IMR-90 (cell line): Measurements from ENCODE around the gene FXYD3. TPM values are rescaled to one million over a fixed set of nuclear protein-coding genes. Genes with fewer than 3 reads are reported as not detected.

Experiments used
- ATAC-seq: fragments of 200-7000 bp; cut with Tn5 transposase; 2 replicates; pipeline ENCODE4 v1.9.1; 2020; ENCODE audit warnings: low read depth, mild to moderate bottlenecking, moderate library complexity
- BruUV-seq: library from RNA; stranded (reverse); fragments of 400-500 nt; replicated peaks from 2 replicates; lab custom pipeline; 2021; lab: Mats Ljungman, UMichigan
- CTCF ChIA-PET: fragments of 300-600 bp; formaldehyde crosslinking; extraction: SDS; loops from one replicate; lab custom pipeline; 2021; ENCODE audit warnings: antibody characterized with exemption; lab: Yijun Ruan, JAX
- POLR2A ChIA-PET: fragments of 300-600 bp; sonication (Branson Sonifier 250); formaldehyde crosslinking; loops from one replicate; lab custom pipeline; 2022; ENCODE audit warnings: antibody characterized with exemption; ENCODE audit not compliant: unreplicated experiment; lab: Charles Lee
- DNase-seq: peaks from one replicate; pipeline ENCODE4 v3.0.0; 2013
- H2AFZ ChIP-seq: replicated peaks from 2 replicates; pipeline ENCODE3; 2013; ENCODE audit warnings: low read length, mild to moderate bottlenecking; ENCODE audit not compliant: poor library complexity
- H2AK5ac ChIP-seq: 2 replicates; pipeline ENCODE4 v1.6.1; 2013; ENCODE audit warnings: low read depth, low read length, inconsistent platforms
- H2AK9ac ChIP-seq: replicated peaks from 2 replicates; pipeline ENCODE3; 2013; ENCODE audit warnings: mild to moderate bottlenecking, low read depth, low read length, moderate library complexity; ENCODE audit not compliant: poor library complexity
- H2BK120ac ChIP-seq: 2 replicates; pipeline ENCODE4 v1.6.1; 2013; ENCODE audit warnings: low read depth, low read length, inconsistent platforms
- H2BK15ac ChIP-seq: 3 replicates; pipeline ENCODE4 v1.6.1; 2013; ENCODE audit warnings: low read depth, low read length, inconsistent platforms
- H2BK20ac ChIP-seq: 2 replicates; pipeline ENCODE4 v1.6.1; 2013; ENCODE audit warnings: low read depth, mild to moderate bottlenecking, inconsistent platforms, low read length, moderate library complexity
- H2BK5ac ChIP-seq: 2 replicates; pipeline ENCODE4 v1.6.1; 2013; ENCODE audit warnings: mild to moderate bottlenecking, low read depth, low read length, inconsistent platforms; ENCODE audit not compliant: poor library complexity, severe bottlenecking
- H3K14ac ChIP-seq: replicated peaks from 2 replicates; pipeline ENCODE4 v1.6.1; 2013; ENCODE audit warnings: low read depth, low read length, inconsistent platforms
- H3K18ac ChIP-seq: 2 replicates; pipeline ENCODE4 v1.6.1; 2013; ENCODE audit warnings: low read depth, low read length, control low read depth
- H3K23ac ChIP-seq: 2 replicates; pipeline ENCODE4 v1.6.1; 2013; ENCODE audit warnings: low read depth, low read length, inconsistent platforms
- H3K27ac ChIP-seq: 2 replicates; pipeline ENCODE4 v1.5.1; 2013; ENCODE audit warnings: mild to moderate bottlenecking, control low read depth, low read length; ENCODE audit not compliant: insufficient read depth
- H3K27me3 ChIP-seq: 2 replicates; pipeline ENCODE4 v1.6.1; 2013; ENCODE audit warnings: low read length; ENCODE audit not compliant: control insufficient read depth, insufficient read depth
- H3K36me3 ChIP-seq: 2 replicates; pipeline ENCODE4 v1.6.1; 2013; ENCODE audit warnings: low read length, mixed read lengths; ENCODE audit not compliant: control insufficient read depth, insufficient read depth
- H3K4ac ChIP-seq: 2 replicates; pipeline ENCODE4 v1.6.1; 2013; ENCODE audit warnings: low read depth, low read length, inconsistent platforms
- H3K4me1 ChIP-seq: 2 replicates; pipeline ENCODE4 v1.6.1; 2013; ENCODE audit warnings: low read length, mixed read lengths; ENCODE audit not compliant: control insufficient read depth, insufficient read depth
- H3K4me2 ChIP-seq: 2 replicates; pipeline ENCODE4 v1.6.1; 2013; ENCODE audit warnings: low read depth, mild to moderate bottlenecking, control low read depth, low read length, moderate library complexity
- H3K4me3 ChIP-seq: 2 replicates; pipeline ENCODE4 v1.5.1; 2013; ENCODE audit warnings: low read depth, mild to moderate bottlenecking, control low read depth, low read length, moderate library complexity; ENCODE audit not compliant: insufficient read depth
- H3K56ac ChIP-seq: 2 replicates; pipeline ENCODE4 v1.6.1; 2013; ENCODE audit warnings: low read length, inconsistent platforms; ENCODE audit not compliant: insufficient read depth; ENCODE audit errors: extremely low read depth
- H3K79me1 ChIP-seq, 2 experiments: 2 replicates each; pipeline ENCODE4 v1.6.1; 2013; ENCODE audit warnings: low read length in 2 of 2, inconsistent platforms in 1 of 2, low read depth in 1 of 2
- H3K9ac ChIP-seq: 2 replicates; pipeline ENCODE4 v1.6.1; 2013; ENCODE audit warnings: low read depth, low read length, control low read depth
- H3K9me1 ChIP-seq: 2 replicates; pipeline ENCODE4 v1.6.1; 2013; ENCODE audit warnings: low read length, inconsistent platforms; ENCODE audit not compliant: insufficient read depth
- H3K9me3 ChIP-seq: 2 replicates; pipeline ENCODE4 v1.6.1; 2013; ENCODE audit warnings: low read length; ENCODE audit not compliant: control insufficient read depth, insufficient read depth
- H4K20me1 ChIP-seq: 2 replicates; pipeline ENCODE4 v1.6.1; 2013; ENCODE audit warnings: low read length, inconsistent platforms; ENCODE audit not compliant: insufficient read depth
- H4K5ac ChIP-seq: 2 replicates; pipeline ENCODE4 v1.6.1; 2013; ENCODE audit warnings: mild to moderate bottlenecking, low read depth, low read length, control low read depth
- H4K8ac ChIP-seq, 2 experiments: 2 replicates each; pipeline ENCODE4 v1.6.1; 2013; ENCODE audit warnings: low read depth in 2 of 2, low read length in 2 of 2, control low read depth in 1 of 2, inconsistent platforms in 1 of 2
- H4K91ac ChIP-seq: 2 replicates; pipeline ENCODE4 v1.6.1; 2013; ENCODE audit warnings: low read depth, low read length, inconsistent platforms; ENCODE audit not compliant: insufficient read depth
- BHLHE40 ChIP-seq: fragments of 150-350 bp; IDR thresholded peaks from 2 replicates; pipeline ENCODE4 v1.6.1; 2016; ENCODE audit warnings: mild to moderate bottlenecking, low read depth, low read length
- CEBPB ChIP-seq: IDR thresholded peaks from 2 replicates; pipeline ENCODE4 v1.6.1; 2012; ENCODE audit warnings: low read depth, low read length, improper control_type of control experiment
- CHD1 ChIP-seq: IDR thresholded peaks from 2 replicates; pipeline ENCODE4 v1.6.1; 2012; ENCODE audit warnings: low read depth, low read length, improper control_type of control experiment
- CTCF ChIP-seq: conservative IDR thresholded peaks from 2 replicates; pipeline ENCODE4 v1.5.1; 2012; ENCODE audit warnings: mild to moderate bottlenecking, low read depth, low read length, improper control_type of control experiment
- ELK1 ChIP-seq: fragments of 150-350 bp; IDR thresholded peaks from 2 replicates; pipeline ENCODE4 v1.6.1; 2016; ENCODE audit warnings: low read depth, mild to moderate bottlenecking, low read length, moderate library complexity, borderline replicate concordance
- FOS ChIP-seq: fragments of 150-350 bp; IDR thresholded peaks from 2 replicates; pipeline ENCODE4 v1.6.1; 2016; ENCODE audit warnings: low read depth, low read length
- MAFK ChIP-seq: IDR thresholded peaks from 2 replicates; pipeline ENCODE4 v1.6.1; 2012; ENCODE audit warnings: low read depth, low read length, improper control_type of control experiment
- MXI1 ChIP-seq: IDR thresholded peaks from 2 replicates; pipeline ENCODE4 v1.6.1; 2012; ENCODE audit warnings: low read depth, mild to moderate bottlenecking, low read length, moderate library complexity, borderline replicate concordance
- NFE2L2 ChIP-seq: fragments of 150-350 bp; IDR thresholded peaks from 2 replicates; pipeline ENCODE4 v1.6.1; 2016; ENCODE audit warnings: low read depth, mild to moderate bottlenecking, low read length
- POLR2A ChIP-seq: IDR thresholded peaks from 2 replicates; pipeline ENCODE4 v1.6.1; 2012; ENCODE audit warnings: mild to moderate bottlenecking, low read depth, low read length
- RAD21 ChIP-seq: IDR thresholded peaks from 2 replicates; pipeline ENCODE4 v1.6.1; 2012; ENCODE audit warnings: low read length, improper control_type of control experiment
- RCOR1 ChIP-seq: IDR thresholded peaks from 2 replicates; pipeline ENCODE4 v1.6.1; 2012; ENCODE audit warnings: mild to moderate bottlenecking, low read length, improper control_type of control experiment; ENCODE audit not compliant: insufficient replicate concordance
- RFX5 ChIP-seq: IDR thresholded peaks from 2 replicates; pipeline ENCODE4 v1.8.0; 2012; ENCODE audit warnings: low read depth, mild to moderate bottlenecking, low read length, moderate library complexity
- SMC3 ChIP-seq: fragments of 150-350 bp; IDR thresholded peaks from 2 replicates; pipeline ENCODE4 v1.6.1; 2016; ENCODE audit warnings: low read depth, mild to moderate bottlenecking, antibody characterized with exemption, low read length, moderate library complexity
- USF2 ChIP-seq: fragments of 150-350 bp; IDR thresholded peaks from 2 replicates; pipeline ENCODE4 v1.6.1; 2017; ENCODE audit warnings: mild to moderate bottlenecking, antibody characterized with exemption, low read length, low read depth
- WGBS, 2 experiments: methylation state at CpG; one replicate each; pipeline versions ENCODE4 v1.1.5 to v1.1.7; 2013; ENCODE audit warnings: missing lambda C conversion rate in 2 of 2; ENCODE audit not compliant: insufficient read length in 1 of 2; ENCODE audit errors: extremely low coverage in 2 of 2; 5-methylcytosine and 5-hydroxymethylcytosine counted together
- dilution Hi-C: fragments of 300-500 bp; cut with HindIII; formaldehyde crosslinking; loops from one replicate; pipeline ENCODE4 v1.14.3; 2018; ENCODE audit warnings: low sequenced_read_pairs; ENCODE audit not compliant: unreplicated experiment
- in situ Hi-C: fragments of 300-500 bp; cut with MboI; formaldehyde crosslinking; loops from 3 replicates; pipeline ENCODE4 v1.14.3; 2019; ENCODE audit warnings: low sequenced_read_pairs, inconsistent platforms, mixed read lengths
- intact Hi-C: fragments of 100-400 bp; cut with micrococcal nuclease; formaldehyde crosslinking; loops from 2 replicates; pipeline ENCODE4 v1.10.0; 2022
- polyA plus RNA-seq, 3 experiments: library from polyadenylated mRNA; depleted of rRNA; stranded (reverse); fragments of >200 nt; gene quantifications; 2 replicates each; pipeline ENCODE4 v1.2.3, GENCODE V29; 2012; ENCODE audit warnings: low replicate concordance in 1 of 3
- total RNA-seq: library from RNA; depleted of rRNA; stranded (reverse); fragments of >200 nt; gene quantifications from 2 replicates; pipeline ENCODE4 v1.2.3, GENCODE V29; 2012

The FXYD3 gene
- total and polyA plus RNA-seq, 2 of the 4 experiments (the other 2 are of a cell fraction): not detected

GRCh38 chr19:35074426-35075201 is 41.0 kb upstream of the FXYD3 start:
- H4K8ac ChIP-seq: no peak overlapping the region
- H3K9me3 ChIP-seq: peaks cover 7% of the 10 kb centered on the region
- dilution Hi-C loops (no loop called here), intact Hi-C loops (no loop called here), in situ Hi-C loops (no loop called here)
- no peak overlapping the region for H3K56ac ChIP-seq
- no peak overlapping the region for H3K4me3 ChIP-seq
- peak overlapping the region; percentile 11 for H2AFZ ChIP-seq
- no peak overlapping the region for H2BK5ac ChIP-seq
- H4K91ac ChIP-seq: no peak overlapping the region
- no peak overlapping the region for H3K4me2 ChIP-seq
- no peaks in the 10 kb centered on the region for H3K9me1 ChIP-seq
- H3K23ac ChIP-seq: no peak overlapping the region
- TF ChIP-seq BHLHE40 (no peak), NFE2L2 (no peak), RCOR1 (no peak), CEBPB (no peak), RFX5 (no peak), FOS (no peak), CTCF (no peak), ELK1 (no peak), MXI1 (no peak), RAD21 (no peak), USF2 (no peak), SMC3 (no peak), CHD1 (no peak), POLR2A (no peak), MAFK (no peak)
- no peaks in the 10 kb centered on the region for H4K20me1 ChIP-seq
- BruUV-seq: no TSS peak
- H3K79me1 ChIP-seq: no peaks in the 10 kb centered on the region
- H2AK9ac ChIP-seq: no peak overlapping the region
- no peak overlapping the region for H3K4ac ChIP-seq
- H3K9ac ChIP-seq: no peak overlapping the region
- H2BK120ac ChIP-seq: no peak overlapping the region
- DNase-seq (no peak), ATAC-seq (no peak)
- 67% methylated on average over 13 of the region's 21 CpGs; no CpG with 5 or more reads in 1 of the 2 experiments for WGBS, 2 experiments
- H3K18ac ChIP-seq: no peak overlapping the region
- H3K14ac ChIP-seq: no peak overlapping the region
- H3K27ac ChIP-seq: no peak overlapping the region
- no peak overlapping the region for H4K5ac ChIP-seq
- ChIA-PET CTCF (no interaction called here), POLR2A (no interaction called here)
- no peak overlapping the region for H2BK20ac ChIP-seq
- H3K36me3 ChIP-seq: no peaks in the 10 kb centered on the region
- H3K27me3 ChIP-seq: peaks cover 11% of the 10 kb centered on the region
- no peak overlapping the region for H2BK15ac ChIP-seq
- H2AK5ac ChIP-seq: no peak overlapping the region
- H3K4me1 ChIP-seq: no peaks in the 10 kb centered on the region
